Stomach (tissue), 4 donors: ENCODE results near the gene TMEM81.

Source experiments
- CTCF ChIP-seq, 7 experiments: fragments of 450-650 bp in 4 of 7; fragments of 200-600 bp in 3 of 7; sonication (generic) in 3 of 7; IDR thresholded peaks; one replicate each; pipeline ENCODE4 v1.5.1; 2016 to 2019; ENCODE audit warnings: antibody characterized with exemption in 7 of 7, control low read depth in 2 of 7, mild to moderate bottlenecking in 1 of 7
- POLR2AphosphoS5 ChIP-seq, 3 donors: sonication (generic); formaldehyde crosslinking; IDR thresholded peaks; one replicate each; pipeline ENCODE4 v1.6.1; 2016; ENCODE audit warnings: antibody characterized with exemption in 3 of 3

- TF ChIP-seq POLR2AphosphoS5 (IDR thresholded peaks at IDR 0.05) (no peak), CTCF (IDR thresholded peaks at IDR 0.05) (no peak)
Measured at GRCh38 chr1:205064301-205064700, 20.0 kb downstream of the TMEM81 start.
